GM12878 (cell line): ENCODE results near the gene MYO10. TPM values are rescaled to one million over a fixed set of nuclear protein-coding genes. Genes with fewer than 3 reads are reported as not detected.

Source experiments
- ATAC-seq: fragments of 200-7000 bp; cut with Tn5 transposase; 3 replicates; pipeline ENCODE4 v1.9.1; 2020; ENCODE audit warnings: mild to moderate bottlenecking, moderate library complexity
- BruUV-seq: library from RNA; stranded (reverse); fragments of 400-500 nt; replicated peaks from 2 replicates; lab custom pipeline; 2021; lab: Mats Ljungman, UMichigan
- CTCF ChIA-PET: fragments of 300-600 bp; sonication (Branson Sonifier 250); formaldehyde crosslinking; extraction: SDS; loops from one replicate; lab custom pipeline; 2021; ENCODE audit warnings: inconsistent platforms; lab: Yijun Ruan, JAX
- POLR2A ChIA-PET: fragments of 350-600 bp; formaldehyde crosslinking; extraction: SDS; loops from one replicate; lab custom pipeline; 2021; ENCODE audit warnings: inconsistent platforms; lab: Charles Lee
- RAD21 ChIA-PET: fragments of 300-600 bp; sonication (Branson Sonifier 250); formaldehyde crosslinking; loops from one replicate; lab custom pipeline; 2023; ENCODE audit warnings: antibody characterized with exemption; ENCODE audit not compliant: unreplicated experiment; lab: Charles Lee
- SMC1A ChIA-PET: fragments of 300-600 bp; sonication (Branson Sonifier 250); formaldehyde crosslinking; loops from one replicate; lab custom pipeline; 2023; ENCODE audit not compliant: unreplicated experiment, uncharacterized antibody; lab: Charles Lee
- DNase-seq: peaks from one replicate; pipeline ENCODE4 v3.0.0-alpha.2; 2011; ENCODE audit warnings: low read depth, low spot score
- FAIRE-seq: peaks from 3 replicates; lab custom pipeline; 2011; peaks lifted over from hg19 to GRCh38; lab: Jason Lieb, UNC
- H2AFZ ChIP-seq: 2 replicates; pipeline ENCODE4 v1.6.0; 2011; ENCODE audit warnings: low read depth, low read length, control low read depth; ENCODE audit not compliant: control insufficient read depth
- H3K27ac ChIP-seq: 2 replicates; pipeline ENCODE4 v1.5.1; 2011; ENCODE audit warnings: control low read depth; ENCODE audit not compliant: control insufficient read depth, insufficient read depth
- H3K27me3 ChIP-seq, 2 experiments: replicated peaks in 1 of 2; 2 replicates each; pipeline versions ENCODE4 v1.6.0 to v1.6.1; 2011; ENCODE audit warnings: low read length in 1 of 2; ENCODE audit not compliant: control insufficient read depth in 2 of 2, insufficient read depth in 2 of 2
- H3K36me3 ChIP-seq, 2 experiments: 2 replicates each; pipeline ENCODE4 v1.5.1; 2011; ENCODE audit warnings: low read length in 1 of 2; ENCODE audit not compliant: control insufficient read depth in 2 of 2, insufficient read depth in 2 of 2
- H3K4me1 ChIP-seq: 2 replicates; pipeline ENCODE4 v1.6.1; 2011; ENCODE audit warnings: mild to moderate bottlenecking, low read length, moderate library complexity, mixed read lengths; ENCODE audit not compliant: control insufficient read depth, insufficient read depth
- H3K4me2 ChIP-seq: 2 replicates; pipeline ENCODE4 v1.6.0; 2011; ENCODE audit warnings: control low read depth; ENCODE audit not compliant: control insufficient read depth, insufficient read depth
- H3K4me3 ChIP-seq: fragments of 200-600 bp; sonication (generic); 2 replicates; pipeline ENCODE4 v1.5.1; 2016
- H3K79me2 ChIP-seq: 2 replicates; pipeline ENCODE4 v1.6.0; 2011; ENCODE audit warnings: low read length; ENCODE audit not compliant: control insufficient read depth, insufficient read depth
- H3K9ac ChIP-seq: 2 replicates; pipeline ENCODE4 v1.8.0; 2011; ENCODE audit warnings: low read length, control low read depth, mixed read lengths; ENCODE audit not compliant: control insufficient read depth, insufficient read depth
- H3K9me3 ChIP-seq: replicated peaks from 3 replicates; pipeline ENCODE4 v1.5.1; 2011; ENCODE audit warnings: mild to moderate bottlenecking, low read length; ENCODE audit not compliant: control insufficient read depth, insufficient read depth
- H4K20me1 ChIP-seq: 2 replicates; pipeline ENCODE4 v1.6.0; 2011; ENCODE audit not compliant: control insufficient read depth, insufficient read depth
- ATF7 ChIP-seq: fragments of 450-650 bp; IDR thresholded peaks from 2 replicates; pipeline ENCODE4 v1.6.1; 2016; ENCODE audit warnings: low read depth, mild to moderate bottlenecking
- CBX3 ChIP-seq: fragments of 200-600 bp; sonication (generic); IDR thresholded peaks from 2 replicates; pipeline ENCODE4 v1.6.1; 2016; ENCODE audit warnings: low read depth, borderline replicate concordance
- CEBPB ChIP-seq, 2 experiments: fragments of 150-350 bp in 1 of 2; IDR thresholded peaks; 2 replicates each; pipeline ENCODE4 v1.6.1; 2012 to 2014; ENCODE audit warnings: low read depth in 2 of 2, low read length in 2 of 2, borderline replicate concordance in 1 of 2, inconsistent platforms in 1 of 2
- ETV6 ChIP-seq, 2 experiments: fragments of 450-650 bp in 1 of 2; IDR thresholded peaks in 1 of 2; conservative IDR thresholded peaks in 1 of 2; 2 replicates each; pipeline ENCODE4 v1.6.1; 2014; ENCODE audit warnings: antibody characterized with exemption in 1 of 2, borderline replicate concordance in 1 of 2, low read depth in 1 of 2, mild to moderate bottlenecking in 1 of 2, moderate library complexity in 1 of 2
- FOXK2 ChIP-seq: fragments of 450-650 bp; IDR thresholded peaks from 2 replicates; pipeline ENCODE4 v1.6.1; 2017; ENCODE audit warnings: mild to moderate bottlenecking, moderate library complexity
- PBX3 ChIP-seq: IDR thresholded peaks from 2 replicates; pipeline ENCODE4 v1.6.1; 2011; ENCODE audit warnings: mild to moderate bottlenecking, low read depth, low read length, moderate library complexity; ENCODE audit not compliant: insufficient replicate concordance
- PRDM15 ChIP-seq: fragments of 450-650 bp; formaldehyde crosslinking; IDR thresholded peaks from 2 replicates; pipeline ENCODE4 v1.4.0; 2020; ENCODE audit warnings: mild to moderate bottlenecking, moderate library complexity
- SMARCA5 ChIP-seq: fragments of 450-650 bp; IDR thresholded peaks from 2 replicates; pipeline ENCODE4 v1.6.1; 2017; ENCODE audit warnings: mild to moderate bottlenecking
- SREBF1 ChIP-seq: IDR thresholded peaks from 2 replicates; pipeline ENCODE4 v1.6.1; 2012; ENCODE audit warnings: mild to moderate bottlenecking, low read length
- SRF ChIP-seq, 2 experiments: IDR thresholded peaks; 2 replicates each; pipeline ENCODE4 v1.6.1; 2011; ENCODE audit warnings: low read depth in 2 of 2, low read length in 2 of 2, mild to moderate bottlenecking in 1 of 2, moderate library complexity in 1 of 2
- SUPT20H ChIP-seq: IDR thresholded peaks from 2 replicates; pipeline ENCODE4 v1.6.1; 2011; ENCODE audit warnings: low read depth, mild to moderate bottlenecking, low read length, moderate library complexity, borderline replicate concordance; ENCODE audit not compliant: control insufficient read depth
- TARDBP ChIP-seq: IDR thresholded peaks from 2 replicates; pipeline ENCODE4 v1.6.1; 2016; ENCODE audit warnings: borderline replicate concordance
- TCF3 ChIP-seq: IDR thresholded peaks from 2 replicates; pipeline ENCODE4 v1.6.1; 2012; ENCODE audit warnings: low read depth, mild to moderate bottlenecking, low read length, borderline replicate concordance; ENCODE audit not compliant: insufficient read depth
- ZNF274 ChIP-seq: IDR thresholded peaks from one replicate; pipeline ENCODE4 v1.8.0; 2011; ENCODE audit not compliant: insufficient read length, insufficient read depth
- WGBS: methylation state at CpG from one replicate; pipeline ENCODE4 v1.1.6; 2016; ENCODE audit warnings: low lambda C conversion rate; ENCODE audit not compliant: insufficient replicate concordance, insufficient coverage; ENCODE audit errors: missing lambda C conversion rate; 5-methylcytosine and 5-hydroxymethylcytosine counted together
- in situ Hi-C: fragments of 300-500 bp; cut with MboI; formaldehyde crosslinking; loops from 9 replicates; pipeline ENCODE4 v1.14.3; 2018; ENCODE audit warnings: mixed read lengths
- intact Hi-C: fragments of 100-400 bp; cut with micrococcal nuclease; formaldehyde crosslinking; loops from one replicate; pipeline ENCODE4 v1.14.2; 2022; ENCODE audit not compliant: unreplicated experiment
- polyA plus RNA-seq, 11 experiments: library from polyadenylated mRNA; depleted of rRNA in 4 of 11; unstranded in 6 of 11; stranded (reverse) in 5 of 11; fragments of >200 nt; fragmentation: Nextera tagmentation in 4 of 11; fragmentation: Illumina TruSeq in 1 of 11; extraction: Ambion mirVana in 4 of 11; extraction: Trizol in 1 of 11; gene quantifications; 1 replicate in 1 of 11; 2 replicates in 10 of 11; pipeline versions ENCODE4 v1.2.1 to v1.2.3, GENCODE V29; 2011 to 2016; ENCODE audit warnings: inconsistent platforms in 2 of 11, missing spikeins in 2 of 11, low read depth in 1 of 11
- total RNA-seq, 4 experiments: library from RNA; depleted of rRNA in 3 of 4; stranded (reverse); fragments of >200 nt in 3 of 4; fragmentation: Illumina TruSeq in 1 of 4; extraction: Trizol in 1 of 4; gene quantifications; 2 replicates each; pipeline versions ENCODE4 v1.2.1 to v1.2.3, GENCODE V29; 2013 to 2021
- TF ChIP-seq, protein P1 (sequence below): fragments of 450-650 bp; IDR thresholded peaks from 2 replicates; pipeline ENCODE4 v1.6.1; 2017; ENCODE audit warnings: antibody characterized with exemption, mild to moderate bottlenecking, moderate library complexity
- TF ChIP-seq, protein P2 (sequence below): IDR thresholded peaks from 2 replicates; pipeline ENCODE4 v1.6.1; 2012; ENCODE audit warnings: low read length, inconsistent platforms

Gene MYO10
- total and polyA plus RNA-seq, 10 of the 15 experiments (the other 5 are each of a cell fraction or from before 2014, with no cell fraction given) = 0.02 to 0.77 (median 0.17) TPM

GRCh38 chr5:16963821-16964220, 27.7 kb upstream of the MYO10 start:
- Histone ChIP-seq H3K4me1 (no peaks in the 10 kb centered on the region), H3K4me2 (no peak overlapping the region), H3K79me2 (no peaks in the 10 kb centered on the region), H3K9ac (no peak overlapping the region), H2AFZ (no peak overlapping the region), H3K4me3 (no peak overlapping the region), H3K27ac (no peak overlapping the region), H3K27me3 (no peaks in the 10 kb centered on the region), H3K36me3 (no peaks in the 10 kb centered on the region), H4K20me1 (no peaks in the 10 kb centered on the region), H3K9me3 (no peaks in the 10 kb centered on the region)
- in situ Hi-C loops = no loop called here
- no TSS peak for BruUV-seq
- FAIRE-seq (no peak), DNase-seq (no peak), ATAC-seq (no peak)
- 49% methylated on average over 7 of the region's 7 CpGs for WGBS
- ChIA-PET RAD21 (no interaction called here), POLR2A (no interaction called here), CTCF (no interaction called here), SMC1A (no interaction called here)
- intact Hi-C loops = no loop called here
- TF ChIP-seq SUPT20H = no peak
- TF ChIP-seq ATF7 = no peak
- no peak for TF ChIP-seq ETV6 (conservative IDR thresholded peaks at IDR 0.05 in 1 of 2, IDR thresholded peaks at IDR 0.05 in 1 of 2; ENCODE audit: borderline replicate concordance in 1 of 2, low read depth in 1 of 2)
- TF ChIP-seq FOXK2 = no peak
- TF ChIP-seq TCF3 = no peak
- TF ChIP-seq CEBPB (IDR thresholded peaks at IDR 0.05; ENCODE audit: borderline replicate concordance in 1 of 2, low read depth in 2 of 2, low read length in 2 of 2) = no peak
- TF ChIP-seq PBX3 = no peak
- TF ChIP-seq TARDBP = no peak
- TF ChIP-seq, protein P1, sequence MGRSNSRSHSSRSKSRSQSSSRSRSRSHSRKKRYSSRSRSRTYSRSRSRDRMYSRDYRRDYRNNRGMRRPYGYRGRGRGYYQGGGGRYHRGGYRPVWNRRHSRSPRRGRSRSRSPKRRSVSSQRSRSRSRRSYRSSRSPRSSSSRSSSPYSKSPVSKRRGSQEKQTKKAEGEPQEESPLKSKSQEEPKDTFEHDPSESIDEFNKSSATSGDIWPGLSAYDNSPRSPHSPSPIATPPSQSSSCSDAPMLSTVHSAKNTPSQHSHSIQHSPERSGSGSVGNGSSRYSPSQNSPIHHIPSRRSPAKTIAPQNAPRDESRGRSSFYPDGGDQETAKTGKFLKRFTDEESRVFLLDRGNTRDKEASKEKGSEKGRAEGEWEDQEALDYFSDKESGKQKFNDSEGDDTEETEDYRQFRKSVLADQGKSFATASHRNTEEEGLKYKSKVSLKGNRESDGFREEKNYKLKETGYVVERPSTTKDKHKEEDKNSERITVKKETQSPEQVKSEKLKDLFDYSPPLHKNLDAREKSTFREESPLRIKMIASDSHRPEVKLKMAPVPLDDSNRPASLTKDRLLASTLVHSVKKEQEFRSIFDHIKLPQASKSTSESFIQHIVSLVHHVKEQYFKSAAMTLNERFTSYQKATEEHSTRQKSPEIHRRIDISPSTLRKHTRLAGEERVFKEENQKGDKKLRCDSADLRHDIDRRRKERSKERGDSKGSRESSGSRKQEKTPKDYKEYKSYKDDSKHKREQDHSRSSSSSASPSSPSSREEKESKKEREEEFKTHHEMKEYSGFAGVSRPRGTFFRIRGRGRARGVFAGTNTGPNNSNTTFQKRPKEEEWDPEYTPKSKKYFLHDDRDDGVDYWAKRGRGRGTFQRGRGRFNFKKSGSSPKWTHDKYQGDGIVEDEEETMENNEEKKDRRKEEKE = no peak
- TF ChIP-seq SREBF1 = no peak
- TF ChIP-seq PRDM15 (CRISPR knock-in tag) = no peak
- TF ChIP-seq CBX3 = no peak
- TF ChIP-seq, protein P2, sequence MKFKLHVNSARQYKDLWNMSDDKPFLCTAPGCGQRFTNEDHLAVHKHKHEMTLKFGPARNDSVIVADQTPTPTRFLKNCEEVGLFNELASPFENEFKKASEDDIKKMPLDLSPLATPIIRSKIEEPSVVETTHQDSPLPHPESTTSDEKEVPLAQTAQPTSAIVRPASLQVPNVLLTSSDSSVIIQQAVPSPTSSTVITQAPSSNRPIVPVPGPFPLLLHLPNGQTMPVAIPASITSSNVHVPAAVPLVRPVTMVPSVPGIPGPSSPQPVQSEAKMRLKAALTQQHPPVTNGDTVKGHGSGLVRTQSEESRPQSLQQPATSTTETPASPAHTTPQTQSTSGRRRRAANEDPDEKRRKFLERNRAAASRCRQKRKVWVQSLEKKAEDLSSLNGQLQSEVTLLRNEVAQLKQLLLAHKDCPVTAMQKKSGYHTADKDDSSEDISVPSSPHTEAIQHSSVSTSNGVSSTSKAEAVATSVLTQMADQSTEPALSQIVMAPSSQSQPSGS = no peak
- TF ChIP-seq ZNF274 = no peak
- no peak for TF ChIP-seq SRF (IDR thresholded peaks at IDR 0.05; ENCODE audit: low read depth in 2 of 2, low read length in 2 of 2)
- TF ChIP-seq SMARCA5 = no peak
